Right ventricle myocardium inferior (tissue), 1 donor: ENCODE results near the gene PPARA. TPM values are rescaled to one million over a fixed set of nuclear protein-coding genes. Genes with fewer than 3 reads are reported as not detected.

Experiments used
- ATAC-seq: fragments of 200-7000 bp; cut with Tn5 transposase; one replicate; pipeline ENCODE4 v1.9.1; 2020; ENCODE audit warnings: mild to moderate bottlenecking, moderate library complexity
- DNase-seq: peaks from one replicate; pipeline ENCODE4 v3.0.0; 2021; ENCODE audit errors: missing footprints
- intact Hi-C: fragments of 100-400 bp; cut with DNase I; formaldehyde crosslinking; loops from one replicate; pipeline ENCODE4 v1.11.0; 2022
- total RNA-seq: library from RNA; stranded (reverse); fragmentation: NEBNext Ultra II Directional; extraction: Animal tissue kit (Norgen Biotek cat#: 25700); gene quantifications from one replicate; pipeline ENCODE4 v1.2.1, GENCODE V29; 2021
- donor health status: DM: no; HTN: yes; CAD: no; lungs with severe emphysema.

The PPARA gene
- total RNA-seq, 1 donor from 2014 or later: 70.5 TPM

DNA sequence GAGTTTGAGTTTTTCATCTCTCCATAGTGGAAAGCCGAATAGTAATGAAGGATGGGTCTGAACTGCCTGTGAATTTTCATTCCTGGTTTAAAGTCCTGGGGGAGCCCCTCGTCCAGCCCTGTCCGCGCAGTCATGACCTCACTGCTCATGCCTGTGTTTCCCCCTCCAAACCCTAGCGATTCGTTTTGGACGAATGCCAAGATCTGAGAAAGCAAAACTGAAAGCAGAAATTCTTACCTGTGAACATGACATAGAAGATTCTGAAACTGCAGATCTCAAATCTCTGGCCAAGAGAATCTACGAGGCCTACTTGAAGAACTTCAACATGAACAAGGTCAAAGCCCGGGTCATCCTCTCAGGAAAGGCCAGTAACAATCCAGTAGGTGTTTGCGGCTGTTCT, 69.3 kb downstream of the PPARA start:
- intact Hi-C loops: no loop called here

DNA sequence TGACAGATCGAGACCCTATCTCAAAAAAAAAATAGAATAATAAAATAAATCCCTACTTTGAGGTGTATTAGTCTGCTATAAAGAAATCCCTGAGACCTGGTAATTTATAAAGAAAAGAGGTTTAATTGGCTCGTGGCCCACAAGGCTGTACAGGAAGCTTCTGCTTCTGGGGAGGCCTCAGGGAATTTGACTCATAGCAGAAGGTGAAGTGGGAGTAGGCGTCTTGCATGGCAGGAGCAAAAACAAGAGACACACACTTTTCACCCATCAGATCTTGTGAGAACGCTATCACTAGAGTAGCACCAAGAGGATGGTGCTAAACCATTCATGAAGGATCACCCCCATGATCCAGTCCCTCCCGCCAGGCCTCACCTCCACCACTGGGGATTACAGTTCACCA, 70.6 kb downstream of the PPARA start:
- ATAC-seq (no peak), DNase-seq (no peak)
- intact Hi-C loops: no loop called here

More for the DNA sequence above, 69.3 kb downstream of the PPARA start:
- DNase-seq (no peak), ATAC-seq (no peak)

DNA sequence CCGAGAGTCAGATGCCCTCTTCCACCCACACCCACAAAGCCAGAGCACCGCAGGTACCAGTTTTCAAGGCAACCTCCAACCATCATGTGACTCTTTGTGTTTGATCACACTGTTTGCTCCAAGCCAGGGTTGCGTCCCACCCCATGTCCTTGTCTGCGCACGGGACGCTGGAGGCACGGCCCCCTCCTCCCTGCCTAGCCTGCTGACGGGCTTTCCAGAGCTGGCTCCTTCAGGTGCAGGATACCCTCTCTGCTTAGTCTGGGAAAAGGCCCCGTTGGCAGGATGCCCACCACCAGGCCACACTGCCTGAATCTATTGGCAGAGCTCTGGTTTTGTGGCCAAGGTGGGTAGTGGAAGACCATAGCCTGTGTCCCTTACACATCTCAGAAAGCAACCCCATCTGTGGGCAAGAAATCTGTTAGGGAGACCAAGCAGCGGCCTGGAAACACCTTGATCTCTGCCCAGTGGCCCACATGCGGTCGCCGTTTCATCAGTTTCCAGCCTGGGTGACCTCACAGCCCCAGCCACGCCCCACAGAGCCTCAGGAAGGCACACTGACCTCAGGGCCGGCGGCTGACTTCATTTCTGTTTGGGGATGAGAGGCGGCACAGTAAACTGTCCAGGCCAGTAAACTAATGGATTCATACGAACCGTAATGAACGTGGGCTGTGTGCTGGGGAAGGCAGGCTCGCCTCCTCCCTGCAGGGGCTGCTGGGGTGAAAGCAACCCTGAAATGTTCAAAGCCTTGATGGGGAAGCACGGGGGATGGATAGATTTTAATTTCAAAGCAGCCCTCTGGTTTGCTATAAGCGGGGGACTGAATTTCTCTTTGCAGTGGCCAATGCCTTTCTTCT, 73.9 kb downstream of the PPARA start:
- no peak for ATAC-seq
- no peak for DNase-seq
- intact Hi-C loops: no loop called here

DNA sequence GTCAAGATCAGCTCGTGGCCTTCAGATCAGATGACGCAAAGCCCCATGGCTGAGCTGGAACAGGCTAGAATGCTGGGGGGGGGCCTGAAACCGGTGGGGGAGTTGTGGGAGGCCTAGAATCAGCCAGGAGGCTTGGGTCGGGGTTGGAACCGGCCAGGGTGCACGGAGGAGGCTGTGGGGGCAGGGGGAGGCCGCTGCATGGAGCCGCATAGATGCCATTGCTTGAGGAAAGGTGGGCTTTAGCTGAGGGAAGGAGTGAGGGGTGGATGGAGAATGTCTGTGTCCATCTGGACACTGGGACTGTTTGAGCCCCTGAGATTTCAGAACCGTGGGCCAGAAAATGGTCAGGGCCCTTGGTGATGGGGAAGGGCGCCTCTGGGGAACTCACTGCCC, 74.6 kb downstream of the PPARA start:
- DNase-seq (no peak), ATAC-seq (no peak)
- intact Hi-C loops: no loop called here

DNA sequence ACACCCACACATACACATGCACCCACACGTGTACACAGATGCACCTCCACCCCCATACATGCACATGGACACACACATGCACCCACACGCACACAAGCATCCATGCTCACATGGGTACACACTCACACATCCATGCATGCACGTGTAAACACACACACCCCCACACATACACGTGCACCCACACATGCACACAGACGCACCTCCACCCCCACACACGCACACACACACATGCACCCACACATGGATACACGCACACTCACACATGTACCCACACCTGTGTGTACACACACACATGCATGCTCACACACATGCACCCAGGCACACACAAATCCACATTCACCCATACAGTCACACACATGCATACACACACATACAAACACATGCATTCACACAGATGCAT, 75.3 kb downstream of the PPARA start:
- no peak for DNase-seq
- no peak for ATAC-seq
- intact Hi-C loops: no loop called here

DNA sequence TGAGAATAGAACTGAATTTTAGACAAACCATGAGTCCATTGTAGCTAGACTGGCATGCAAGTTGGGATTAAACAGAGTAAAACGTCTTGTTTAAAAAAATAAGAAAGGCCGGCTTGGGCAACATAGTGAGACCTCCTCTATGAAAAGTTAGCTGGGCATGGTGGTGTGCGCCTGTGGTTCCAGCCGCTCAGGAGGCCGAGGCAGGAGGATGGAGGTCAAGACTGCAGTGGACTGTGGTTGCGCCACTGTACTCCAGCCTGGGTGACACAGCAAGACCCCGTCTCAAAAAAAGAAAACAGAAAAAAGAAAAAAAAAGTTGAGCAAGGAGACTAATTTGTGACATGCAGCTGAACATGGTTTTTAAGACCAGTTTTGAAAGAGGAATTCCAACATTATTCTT, 76.3 kb downstream of the PPARA start:
- DNase-seq (no peak), ATAC-seq (no peak)
- intact Hi-C loops: no loop called here

DNA sequence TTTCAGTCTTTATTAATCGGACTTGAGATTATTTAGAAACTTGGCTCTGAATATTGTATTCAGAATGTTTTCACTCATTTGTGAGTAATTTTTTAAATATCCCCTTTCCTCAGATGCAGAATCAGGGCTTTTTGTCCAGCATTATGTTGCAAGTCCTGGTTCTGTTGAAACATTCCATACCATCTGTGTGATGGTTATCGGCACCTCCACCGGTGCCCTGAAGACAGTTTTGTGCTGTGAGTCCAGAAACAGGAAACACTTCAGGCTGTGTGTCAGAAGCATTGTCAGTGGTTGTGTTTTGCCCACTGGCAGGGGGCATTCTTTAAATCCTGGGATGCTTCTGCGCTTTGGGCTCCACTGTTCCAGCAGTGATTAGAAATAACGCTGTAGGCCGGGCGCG, 79.4 kb downstream of the PPARA start:
- DNase-seq (no peak), ATAC-seq (no peak)
- intact Hi-C loops: no loop called here

DNA sequence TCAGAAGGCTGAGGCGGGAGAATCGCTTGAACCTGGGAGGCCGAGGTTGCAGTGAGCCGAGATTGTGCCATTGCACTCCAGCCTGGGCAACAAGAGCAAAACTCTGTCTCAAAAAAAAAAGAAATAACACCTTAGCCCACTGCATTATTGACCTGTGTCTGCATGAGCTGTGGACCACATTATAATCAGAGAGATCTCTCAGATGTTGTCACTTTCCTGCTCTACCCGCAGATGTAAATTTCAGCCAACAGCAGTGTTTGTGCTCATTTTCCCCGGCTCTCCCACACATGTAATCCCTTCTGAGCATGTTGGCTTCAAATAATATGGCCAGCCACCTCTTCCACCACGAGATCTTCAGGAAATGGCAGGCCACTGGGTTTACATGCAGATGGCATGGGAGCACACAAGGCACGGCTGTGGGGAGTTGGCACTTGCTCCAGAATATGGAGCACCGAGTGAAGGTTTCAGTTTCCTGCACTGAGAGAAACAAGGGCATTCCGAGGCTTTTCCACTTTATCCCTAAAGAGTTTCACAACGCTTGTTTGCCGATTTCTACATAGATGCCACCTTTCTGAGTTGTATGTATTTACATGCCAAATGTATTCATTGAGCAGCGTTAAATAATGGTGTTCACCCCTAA, 80.1 kb downstream of the PPARA start:
- intact Hi-C loops: no loop called here
- no peak for DNase-seq
- ATAC-seq: no peak

DNA sequence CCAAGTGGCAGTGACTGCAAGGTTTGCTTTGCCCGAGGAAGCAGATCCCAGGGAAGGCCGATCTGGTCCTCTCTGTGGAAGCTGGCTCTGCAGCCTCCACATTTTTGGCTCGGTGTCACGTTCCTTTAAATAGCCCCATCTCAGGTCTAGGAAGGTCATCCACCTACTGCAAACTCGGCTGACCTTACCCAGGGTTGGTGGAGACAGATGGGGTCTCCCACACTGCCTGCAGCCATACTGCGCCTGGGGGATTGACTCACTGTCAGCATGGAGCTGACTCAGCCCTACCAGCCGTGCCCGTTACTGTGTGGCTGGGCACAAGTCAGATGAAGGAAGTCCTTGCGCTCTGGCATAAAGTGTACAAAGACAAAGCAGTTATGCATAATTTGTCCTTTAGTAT, 82.9 kb downstream of the PPARA start:
- intact Hi-C loops: no loop called here
- ATAC-seq (peak; percentile 80), DNase-seq (no peak)

DNA sequence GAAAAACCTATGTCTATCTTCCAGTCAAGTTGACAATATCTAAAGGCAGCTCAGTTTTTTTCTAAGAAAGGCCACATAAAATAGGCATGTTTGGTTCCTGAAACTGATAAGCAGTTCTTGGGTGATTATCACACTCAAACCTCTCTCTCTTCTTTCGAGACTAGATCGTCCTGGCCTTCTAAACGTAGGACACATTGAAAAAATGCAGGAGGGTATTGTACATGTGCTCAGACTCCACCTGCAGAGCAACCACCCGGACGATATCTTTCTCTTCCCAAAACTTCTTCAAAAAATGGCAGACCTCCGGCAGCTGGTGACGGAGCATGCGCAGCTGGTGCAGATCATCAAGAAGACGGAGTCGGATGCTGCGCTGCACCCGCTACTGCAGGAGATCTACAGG, 84.6 kb downstream of the PPARA start:
- DNase-seq: no peak
- ATAC-seq: no peak
- intact Hi-C loops: no loop called here

DNA sequence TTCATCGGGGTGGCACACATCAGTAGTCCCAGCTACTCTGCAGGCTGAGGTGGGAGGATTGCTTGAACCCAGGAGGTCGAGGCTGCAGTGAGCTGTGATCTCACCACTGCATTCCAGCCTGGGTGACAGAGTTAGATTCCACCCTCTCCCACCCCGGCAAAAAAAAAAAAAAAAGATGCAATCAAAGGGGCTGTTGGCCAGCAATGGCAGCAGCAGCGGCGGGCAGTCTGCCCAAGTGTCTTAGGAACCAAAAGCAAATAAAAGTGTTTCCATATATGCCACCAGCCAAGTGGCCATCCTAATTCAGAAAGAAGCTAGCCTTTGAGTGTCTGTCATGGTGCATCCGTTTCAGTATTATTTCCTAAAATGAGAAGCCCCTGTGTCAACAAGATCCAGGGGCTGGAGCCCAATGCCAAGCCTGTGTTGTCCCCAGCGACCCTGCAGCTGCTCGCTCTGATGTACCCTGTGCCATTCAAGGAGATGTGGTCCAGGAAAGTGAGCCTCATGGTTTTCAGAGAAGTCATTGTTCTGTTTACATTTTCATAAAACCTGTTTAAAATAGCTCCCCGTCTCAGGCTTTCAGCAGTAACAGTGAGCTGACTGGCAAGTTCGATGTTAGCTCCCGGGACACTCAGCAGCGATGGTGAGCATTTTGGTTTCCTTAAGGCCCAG, 87.3 kb downstream of the PPARA start:
- DNase-seq (no peak), ATAC-seq (peak; percentile 53)
- intact Hi-C loops: no loop called here

DNA sequence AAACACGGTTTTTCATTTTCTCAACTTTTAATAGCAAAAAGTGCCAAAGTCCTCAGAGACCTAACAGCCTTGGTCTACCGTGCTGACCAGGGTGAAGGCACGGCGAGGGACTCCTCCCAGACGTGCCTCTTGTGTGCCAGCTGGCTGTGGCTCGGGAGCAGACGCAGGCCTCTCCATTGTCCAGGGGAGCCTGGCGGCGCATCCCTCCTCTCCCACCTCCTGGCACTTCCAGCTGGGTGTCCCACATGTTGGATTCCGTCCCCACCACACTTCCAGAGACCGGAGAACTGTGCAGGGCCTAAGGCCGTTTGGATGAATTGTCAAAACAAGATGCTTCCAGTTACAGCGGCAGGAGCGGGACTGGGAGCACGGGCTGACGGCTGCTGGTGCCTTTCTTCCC, 88.2 kb downstream of the PPARA start:
- ATAC-seq (peak; percentile 40), DNase-seq (no peak)
- intact Hi-C loops: no loop called here

DNA sequence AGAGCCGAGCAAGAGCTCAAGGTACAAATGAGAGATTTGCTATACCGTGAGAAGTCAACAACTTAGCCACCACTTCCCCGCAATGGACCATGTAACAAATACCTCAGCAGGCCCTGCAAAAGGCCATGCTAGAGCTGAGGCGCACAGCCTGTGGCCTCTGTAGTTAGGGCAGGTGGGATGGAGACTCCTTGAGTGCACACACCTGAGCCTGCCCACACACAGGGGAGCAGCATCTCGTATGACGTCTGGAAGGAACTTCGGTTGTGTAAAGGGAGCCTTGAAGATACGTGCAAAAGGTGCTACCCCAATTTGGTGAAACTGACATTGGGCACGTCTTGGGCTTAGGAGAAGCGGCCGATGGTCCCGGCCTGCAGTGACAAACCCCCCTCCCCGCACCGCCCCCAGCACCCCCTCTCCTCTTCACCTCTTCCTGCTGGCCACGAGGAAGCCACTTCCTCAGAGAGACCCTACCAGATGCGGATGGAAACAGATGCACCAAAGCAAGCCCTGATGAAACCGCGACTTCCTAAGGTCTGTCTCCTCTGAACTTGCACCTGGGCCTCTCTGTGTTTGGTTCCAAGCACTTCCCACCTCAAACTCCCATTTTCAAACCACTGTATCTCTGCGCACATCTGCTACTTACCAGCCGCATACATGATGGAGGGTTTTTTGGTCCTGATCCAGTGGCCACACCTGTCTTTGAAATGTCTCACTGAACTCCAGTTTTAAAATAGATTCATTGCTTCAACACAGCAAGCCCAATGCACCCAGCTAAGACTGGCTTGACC, 89.1 kb downstream of the PPARA start:
- intact Hi-C loops: loop anchor here (5.0 to 10.0 kb wide), 2 partner anchors 42 to 85 kb away; partner anchors contain the start of gene PPARA
- DNase-seq (no peak), ATAC-seq (no peak)

DNA sequence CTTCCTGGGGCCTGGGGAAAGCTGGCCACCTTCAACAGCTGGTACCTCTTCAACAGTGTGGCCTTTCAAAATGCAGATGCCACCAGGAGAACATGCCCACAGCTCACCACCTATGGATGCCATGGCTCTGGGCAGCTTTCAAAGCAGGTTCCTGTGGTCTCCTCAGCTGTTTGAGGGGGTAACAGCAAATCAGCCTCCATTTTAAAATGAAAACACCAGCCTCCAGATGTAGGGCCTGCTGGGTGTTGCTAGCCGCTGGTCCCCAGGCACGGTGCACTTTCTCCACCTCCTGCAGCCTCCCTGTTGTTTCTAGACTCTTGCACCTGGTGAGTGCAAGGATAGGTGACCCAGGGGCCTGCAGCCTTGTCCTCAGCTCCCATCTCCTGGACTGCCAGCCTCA, 89.7 kb downstream of the PPARA start:
- intact Hi-C loops: loop anchor here (5.0 to 10.0 kb wide), 2 partner anchors 43 to 85 kb away; partner anchors contain the start of gene PPARA
- no peak for ATAC-seq
- no peak for DNase-seq

DNA sequence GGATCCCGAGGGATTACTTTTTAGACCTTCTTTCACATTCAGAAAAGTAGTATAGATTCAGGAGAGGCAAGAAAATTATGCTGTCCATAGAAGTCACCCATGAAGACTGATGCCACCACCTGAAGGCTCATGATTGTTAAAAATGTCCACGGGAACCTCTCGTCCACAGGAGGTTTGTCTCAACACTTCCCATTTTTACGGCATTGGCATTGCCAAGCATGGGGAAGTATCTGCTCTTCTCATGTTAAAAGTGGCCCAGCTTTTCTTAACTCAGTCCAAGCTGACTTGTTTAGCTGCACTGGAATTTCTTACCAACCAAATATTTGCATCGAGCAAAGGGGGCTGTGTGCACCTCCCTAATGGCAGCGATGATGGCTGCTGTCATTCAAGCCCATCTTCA, 90.2 kb downstream of the PPARA start:
- intact Hi-C loops: loop anchor here (5.0 to 10.0 kb wide), 2 partner anchors 43 to 86 kb away; partner anchors contain the start of gene PPARA
- DNase-seq: no peak
- ATAC-seq: no peak

DNA sequence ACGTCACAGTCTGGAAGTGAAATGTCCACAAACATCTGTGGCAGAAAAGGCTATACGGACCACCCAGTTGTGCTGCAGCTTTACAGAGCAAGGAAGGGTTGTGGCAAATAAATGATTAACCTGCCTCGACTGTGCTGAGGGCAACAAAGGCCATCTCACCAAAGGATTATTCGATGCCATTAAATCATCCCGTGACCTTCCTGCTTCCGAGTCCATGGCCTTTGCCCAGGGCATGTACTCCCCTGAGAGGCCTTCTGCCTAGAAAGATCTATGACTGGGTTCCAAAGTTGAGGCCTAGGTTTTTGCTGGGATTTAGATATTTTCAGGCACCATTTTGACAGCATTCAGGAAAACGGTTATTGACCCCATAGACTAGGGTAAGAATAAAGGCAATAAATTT, 90.6 kb downstream of the PPARA start:
- intact Hi-C loops: loop anchor here (5.0 to 10.0 kb wide), 2 partner anchors 44 to 86 kb away; partner anchors contain the start of gene PPARA
- ATAC-seq (no peak), DNase-seq (no peak)

DNA sequence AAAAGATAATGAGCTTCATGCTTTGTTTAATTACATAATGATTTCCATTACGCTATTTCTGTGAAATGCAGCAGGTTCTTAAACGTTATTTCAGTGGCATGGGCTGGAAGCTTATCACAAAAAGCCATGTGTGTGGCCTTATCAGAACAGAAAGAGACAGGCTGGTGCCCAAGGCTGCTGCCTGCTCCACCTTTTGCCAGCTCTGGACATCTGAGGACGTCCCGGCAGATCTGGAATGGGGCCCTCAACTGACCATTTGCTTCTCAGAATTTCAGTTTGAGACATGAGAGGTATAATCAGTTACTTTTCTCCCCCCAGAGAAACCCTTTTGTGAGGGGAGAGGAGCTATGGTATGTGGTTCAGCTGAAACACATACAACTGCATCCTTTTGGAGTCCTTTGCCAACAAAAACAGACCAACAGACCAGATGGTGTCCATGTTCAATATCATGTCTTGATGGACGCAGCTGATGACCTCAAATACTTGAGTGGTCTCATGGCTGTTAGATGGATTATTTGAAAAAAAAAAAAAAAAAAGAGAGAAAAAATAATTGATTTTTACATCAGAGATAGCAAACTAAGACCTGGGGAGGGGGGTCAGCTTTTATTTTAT, 91.2 kb downstream of the PPARA start:
- intact Hi-C loops: loop anchor here (5.0 to 10.0 kb wide), 2 partner anchors 44 to 87 kb away; partner anchors contain the start of gene PPARA

DNA sequence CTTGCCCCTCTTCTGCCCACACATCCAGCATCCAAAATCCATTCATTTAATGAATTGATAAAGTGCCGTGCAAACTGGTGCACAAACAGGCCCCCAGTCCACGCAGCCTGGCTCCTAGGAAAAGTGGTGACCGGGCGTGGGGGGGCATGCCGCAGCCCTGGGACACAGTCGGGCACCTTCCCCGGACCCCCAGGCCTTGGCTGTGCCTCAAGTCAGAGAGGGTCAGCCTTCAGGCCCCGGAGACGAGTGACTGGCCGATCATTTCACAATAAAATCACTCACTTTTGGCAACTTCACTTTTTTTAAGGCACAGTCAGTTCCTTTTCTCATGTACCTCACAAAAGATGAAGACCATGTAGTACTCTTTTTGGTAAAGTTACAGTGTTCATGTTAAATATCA, 91.8 kb downstream of the PPARA start:
- ATAC-seq (no peak), DNase-seq (no peak)
- intact Hi-C loops: loop anchor here (5.0 to 10.0 kb wide), 2 partner anchors 45 to 87 kb away; partner anchors contain the start of gene PPARA

More for the DNA sequence above, 91.2 kb downstream of the PPARA start:
- ATAC-seq (no peak), DNase-seq (no peak)
